ENCODE results near the gene PKIG. TPM values are rescaled to one million over a fixed set of nuclear protein-coding genes. Genes with fewer than 3 reads are reported as not detected.

Gene PKIG
- polyA plus RNA-seq, 1 donor from 2014 or later, result 174 TPM

- Histone ChIP-seq H3K4me2 (ENCODE audit: low read length) (no peak overlapping the region), H4K20me1 (ENCODE audit: insufficient read depth) (no peaks in the 10 kb centered on the region), H3K79me2 (replicated peaks; ENCODE audit: insufficient read depth, low read length) (no peaks in the 10 kb centered on the region), H3K9ac (ENCODE audit: low read length) (no peak overlapping the region), H3K36me3 (ENCODE audit: insufficient read depth, low read length) (no peaks in the 10 kb centered on the region), H3K27me3 (ENCODE audit: insufficient read depth, low read depth, low read length) (no peaks in the 10 kb centered on the region), H2AFZ (ENCODE audit: low read depth, low read length) (no peak overlapping the region), H3K9me3 (ENCODE audit: low read length) (no peaks in the 10 kb centered on the region), H3K27ac (ENCODE audit: low read length) (no peak overlapping the region), H3K4me3 (ENCODE audit: low read length) (no peak overlapping the region), H3F3A (ENCODE audit: insufficient read depth, low read length, poor library complexity, severe bottlenecking) (no peaks in the 10 kb centered on the region), H3K9me2 (ENCODE audit: insufficient read depth, low read length) (no peaks in the 10 kb centered on the region)
- TF ChIP-seq REST (IDR thresholded peaks at IDR 0.05; ENCODE audit: borderline replicate concordance) (no peak), POLR2AphosphoS5 (IDR thresholded peaks at IDR 0.05) (no peak), RAD21 (conservative IDR thresholded peaks at IDR 0.05) (no peak), EZH2 (IDR thresholded peaks at IDR 0.05; ENCODE audit: borderline replicate concordance, insufficient read depth, low read length, poor library complexity, severe bottlenecking) (no peak), MXI1 (conservative IDR thresholded peaks at IDR 0.05; ENCODE audit: poor library complexity, severe bottlenecking) (no peak), CTCF (IDR thresholded peaks at IDR 0.05; ENCODE audit: poor library complexity, severe bottlenecking) (no peak), SMC3 (conservative IDR thresholded peaks at IDR 0.05; ENCODE audit: poor library complexity) (no peak), TAF1 (IDR thresholded peaks at IDR 0.05; ENCODE audit: low read depth) (no peak), EP300 (conservative IDR thresholded peaks at IDR 0.05; ENCODE audit: poor library complexity, severe bottlenecking) (no peak)
Measured at GRCh38 chr20:44596010-44596409, 13.6 kb downstream of the PKIG start.

GRCh38 chr20:44596876-44597275 is 14.5 kb downstream of the PKIG start:
- H3K4me3 ChIP-seq (ENCODE audit: low read length), result no peak overlapping the region
- no peaks in the 10 kb centered on the region for H4K20me1 ChIP-seq (ENCODE audit: insufficient read depth)
- H3K9ac ChIP-seq (ENCODE audit: low read length), result no peak overlapping the region
- no peaks in the 10 kb centered on the region for H3K9me3 ChIP-seq (ENCODE audit: low read length)
- H3K79me2 ChIP-seq (replicated peaks; ENCODE audit: insufficient read depth, low read length), result no peaks in the 10 kb centered on the region
- H2AFZ ChIP-seq (ENCODE audit: low read depth, low read length), result no peak overlapping the region
- TF ChIP-seq REST (IDR thresholded peaks at IDR 0.05; ENCODE audit: borderline replicate concordance) (no peak), EP300 (conservative IDR thresholded peaks at IDR 0.05; ENCODE audit: poor library complexity, severe bottlenecking) (no peak), POLR2AphosphoS5 (IDR thresholded peaks at IDR 0.05) (no peak), EZH2 (IDR thresholded peaks at IDR 0.05; ENCODE audit: borderline replicate concordance, insufficient read depth, low read length, poor library complexity, severe bottlenecking) (no peak), MXI1 (conservative IDR thresholded peaks at IDR 0.05; ENCODE audit: poor library complexity, severe bottlenecking) (no peak), SMC3 (conservative IDR thresholded peaks at IDR 0.05; ENCODE audit: poor library complexity) (no peak), RAD21 (conservative IDR thresholded peaks at IDR 0.05) (no peak), CTCF (IDR thresholded peaks at IDR 0.05; ENCODE audit: poor library complexity, severe bottlenecking) (no peak), TAF1 (IDR thresholded peaks at IDR 0.05; ENCODE audit: low read depth) (no peak)
- no peak overlapping the region for H3K27ac ChIP-seq (ENCODE audit: low read length)
- no peaks in the 10 kb centered on the region for H3K36me3 ChIP-seq (ENCODE audit: insufficient read depth, low read length)
- no peaks in the 10 kb centered on the region for H3K9me2 ChIP-seq (ENCODE audit: insufficient read depth, low read length)
- no peaks in the 10 kb centered on the region for H3F3A ChIP-seq (ENCODE audit: insufficient read depth, low read length, poor library complexity, severe bottlenecking)
- no peaks in the 10 kb centered on the region for H3K27me3 ChIP-seq (ENCODE audit: insufficient read depth, low read depth, low read length)
- no peak overlapping the region for H3K4me2 ChIP-seq (ENCODE audit: low read length)

Measured in neural cell (in vitro differentiated cells).